HG02840 (cell line): ENCODE results near the gene PPT2.

Experiments used
- ATAC-seq: cut with Tn5 transposase; IDR thresholded peaks from one replicate; pipeline ENCODE4 v1.9.1; 2021; ENCODE audit warnings: mild to moderate bottlenecking, moderate library complexity, moderate number of reproducible peaks; ENCODE audit not compliant: unreplicated experiment, low FRiP score

The PPT2 gene

GRCh38 chr6:32153564-32154513, at the start of gene PPT2:
TSS of gene PPT2 (plus strand) at chr6:32154141. CDS start at chr6:32154595, 454 bp downstream.
- ATAC-seq: no peak

GRCh38 chr6:32105433-32105832, 48.5 kb upstream of the PPT2 start:
- ATAC-seq: no peak

- no peak for ATAC-seq
These were observed 46.5 kb upstream of the PPT2 start for GRCh38 chr6:32107406-32107805.

- ATAC-seq: no peak
These were observed 45.8 kb upstream of the PPT2 start for GRCh38 chr6:32108094-32108627.

GRCh38 chr6:32108727-32109113, 45.2 kb upstream of the PPT2 start:
- ATAC-seq: no peak

GRCh38 chr6:32109114-32109764, 44.7 kb upstream of the PPT2 start, which contains the start of gene TNXB:
TSS of gene TNXB (minus strand) at chr6:32109338. CDS start at chr6:32098198, 11,140 bp downstream.
- no peak for ATAC-seq

GRCh38 chr6:32109765-32110160, 44.2 kb upstream of the PPT2 start:
- ATAC-seq: no peak

GRCh38 chr6:32110632-32111031, 43.3 kb upstream of the PPT2 start:
- ATAC-seq: no peak

- no peak for ATAC-seq
These were observed 42.4 kb upstream of the PPT2 start for GRCh38 chr6:32111424-32112066.

- ATAC-seq: no peak
These were observed 41.4 kb upstream of the PPT2 start for GRCh38 chr6:32112431-32112980.

GRCh38 chr6:32113386-32114352, 40.3 kb upstream of the PPT2 start:
- no peak for ATAC-seq

- ATAC-seq: no peak
These were observed 39.1 kb upstream of the PPT2 start for GRCh38 chr6:32114796-32115195.

GRCh38 chr6:32115623-32116022, 38.3 kb upstream of the PPT2 start:
- no peak for ATAC-seq

GRCh38 chr6:32116674-32117073, 37.3 kb upstream of the PPT2 start:
- no peak for ATAC-seq

GRCh38 chr6:32117461-32117860, 36.5 kb upstream of the PPT2 start:
- no peak for ATAC-seq

GRCh38 chr6:32118782-32119628, 34.9 kb upstream of the PPT2 start:
- no peak for ATAC-seq

- no peak for ATAC-seq
These were observed 33.3 kb upstream of the PPT2 start for GRCh38 chr6:32120573-32121059.

GRCh38 chr6:32123681-32124080, 30.3 kb upstream of the PPT2 start:
- no peak for ATAC-seq
